Midbrain (tissue), 1 donor: Measurements from ENCODE around the gene TENM4.

Experiments
- DNase-seq: peaks from one replicate; lab custom pipeline; 2025; lab: John Stamatoyannopoulos, UW

Gene TENM4

DNA sequence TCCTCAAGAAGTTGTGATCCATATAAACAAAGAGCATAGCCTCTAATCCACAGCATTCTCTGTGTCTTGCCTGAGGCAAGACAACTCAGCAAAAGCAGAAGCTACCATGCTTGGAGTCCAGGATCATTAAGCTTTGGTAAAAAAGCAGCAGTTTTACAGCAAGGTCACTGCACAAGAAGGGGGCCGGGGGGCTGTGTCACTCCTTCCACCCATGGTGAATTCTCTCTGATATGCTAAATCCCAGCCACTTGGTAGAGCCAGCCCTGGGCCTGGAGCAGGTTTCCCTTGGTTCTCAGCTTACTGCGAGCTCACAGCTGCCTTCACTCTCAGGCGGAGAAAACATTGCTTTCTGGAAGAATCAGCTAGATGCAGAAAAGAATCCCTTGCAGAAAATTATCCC, 144.7 kb downstream of the TENM4 start:
- DNase-seq = no peak

DNA sequence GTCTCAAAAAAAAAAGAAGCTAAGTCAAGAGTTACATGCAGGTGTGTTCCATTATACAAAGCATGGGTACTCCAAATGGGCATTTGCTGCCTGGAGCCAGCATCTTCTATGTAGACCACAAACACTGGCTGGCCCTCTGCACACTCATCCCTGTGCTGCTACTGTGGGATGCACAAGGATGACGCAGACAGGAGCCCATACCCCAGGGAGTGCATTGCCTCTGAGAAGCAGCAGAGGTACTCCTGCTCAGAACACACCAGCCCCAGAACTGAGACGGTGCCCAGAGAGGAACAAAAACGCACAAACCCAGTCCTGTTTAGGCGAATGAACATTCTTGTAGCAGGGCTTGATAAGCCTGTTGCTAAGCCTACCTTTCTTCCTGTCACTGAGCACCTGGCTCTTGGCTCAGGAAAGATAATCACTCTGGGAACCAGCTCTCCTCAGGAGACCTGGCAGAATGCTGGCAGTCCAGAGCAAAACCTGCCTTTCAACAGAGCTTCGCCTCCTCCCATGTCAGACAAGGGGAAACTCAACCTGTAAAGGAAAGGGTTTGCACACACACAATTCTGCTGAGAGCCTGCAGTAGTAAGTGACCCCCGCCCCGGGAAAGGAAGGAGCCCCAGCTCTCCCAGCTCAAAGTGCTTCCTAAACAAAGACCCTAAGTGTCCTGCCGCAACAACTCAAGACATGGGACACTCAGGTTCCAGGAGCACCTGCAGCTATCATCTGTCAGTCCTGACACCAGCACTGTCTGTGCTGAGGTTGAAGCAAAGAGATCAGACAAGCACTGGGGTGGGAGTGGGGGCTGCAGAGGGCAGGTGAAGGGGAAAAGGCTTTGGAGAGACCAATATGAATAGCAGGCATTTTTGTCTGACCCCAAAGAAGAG, 145.7 kb downstream of the TENM4 start:
- no peak for DNase-seq

DNA sequence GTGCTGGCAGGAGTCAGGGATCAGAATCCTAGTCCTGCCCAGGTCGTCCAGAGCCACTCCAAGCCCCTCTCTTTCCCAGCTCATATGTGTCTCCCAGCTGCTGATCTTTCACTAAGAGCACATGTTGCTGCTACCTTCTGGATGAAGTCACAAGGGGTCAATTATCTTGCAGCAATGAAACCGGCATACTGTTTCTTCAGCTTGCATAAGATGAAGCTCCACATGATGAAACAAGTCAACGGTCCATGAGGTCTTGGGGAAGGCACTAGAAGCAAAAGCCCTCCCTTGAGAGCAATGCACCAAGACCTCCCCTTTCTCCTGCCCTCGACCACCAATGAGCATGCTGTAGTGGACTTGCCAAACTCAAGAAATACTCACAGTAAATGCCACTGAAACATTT, 148.9 kb downstream of the TENM4 start:
- no peak for DNase-seq

GRCh38 chr11:79290761-79291160, 150.1 kb downstream of the TENM4 start:
- no peak for DNase-seq

DNA sequence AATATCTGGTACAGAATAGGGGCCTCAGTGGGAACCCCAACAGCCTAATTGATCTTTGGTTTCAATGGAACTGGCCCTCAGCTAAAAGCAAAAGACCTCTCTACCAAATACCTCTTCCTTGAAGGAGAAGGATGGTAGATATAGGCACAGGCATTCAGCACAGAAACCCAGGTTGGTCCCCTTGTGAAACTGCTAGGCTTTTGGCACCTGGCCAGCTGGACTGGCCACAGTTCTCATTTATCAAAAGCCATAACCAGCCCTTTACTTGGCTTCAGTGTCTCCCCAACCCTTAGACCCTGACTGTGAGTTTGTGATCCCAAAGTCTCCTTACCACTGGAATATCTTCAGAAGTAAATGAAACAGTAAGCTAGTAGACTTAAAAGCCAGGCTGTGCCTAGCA, 152.9 kb downstream of the TENM4 start:
- no peak for DNase-seq

GRCh38 chr11:79285756-79286155, 155.1 kb downstream of the TENM4 start:
- no peak for DNase-seq

DNA sequence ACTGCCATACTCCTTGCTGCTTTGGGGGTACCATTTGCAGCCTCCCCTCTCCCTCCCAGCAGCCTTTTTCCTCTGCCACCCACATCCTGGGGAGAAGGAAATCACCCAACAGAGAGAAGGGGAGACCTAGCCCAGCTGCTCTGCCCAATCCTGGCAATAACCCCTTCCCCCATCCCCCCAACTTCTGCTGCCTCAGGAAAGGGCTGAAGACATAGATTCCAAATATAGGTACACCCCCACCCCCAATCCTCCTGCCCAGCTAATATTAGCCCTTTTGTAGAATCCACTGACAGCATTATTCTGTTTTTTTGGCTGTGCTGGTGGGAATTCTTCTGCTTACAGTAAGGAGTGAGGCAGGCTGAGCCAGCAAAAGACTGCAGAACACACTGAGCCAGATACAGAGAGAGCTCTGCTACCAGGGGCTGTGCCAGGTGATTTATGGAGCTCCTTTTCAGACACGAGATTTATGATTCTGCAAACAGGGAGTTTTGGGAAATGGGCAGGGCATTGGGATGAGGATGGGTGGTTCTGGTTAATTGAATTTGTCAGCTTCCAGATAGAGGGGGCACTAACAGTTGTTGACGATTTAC, 164.0 kb downstream of the TENM4 start:
- no peak for DNase-seq

DNA sequence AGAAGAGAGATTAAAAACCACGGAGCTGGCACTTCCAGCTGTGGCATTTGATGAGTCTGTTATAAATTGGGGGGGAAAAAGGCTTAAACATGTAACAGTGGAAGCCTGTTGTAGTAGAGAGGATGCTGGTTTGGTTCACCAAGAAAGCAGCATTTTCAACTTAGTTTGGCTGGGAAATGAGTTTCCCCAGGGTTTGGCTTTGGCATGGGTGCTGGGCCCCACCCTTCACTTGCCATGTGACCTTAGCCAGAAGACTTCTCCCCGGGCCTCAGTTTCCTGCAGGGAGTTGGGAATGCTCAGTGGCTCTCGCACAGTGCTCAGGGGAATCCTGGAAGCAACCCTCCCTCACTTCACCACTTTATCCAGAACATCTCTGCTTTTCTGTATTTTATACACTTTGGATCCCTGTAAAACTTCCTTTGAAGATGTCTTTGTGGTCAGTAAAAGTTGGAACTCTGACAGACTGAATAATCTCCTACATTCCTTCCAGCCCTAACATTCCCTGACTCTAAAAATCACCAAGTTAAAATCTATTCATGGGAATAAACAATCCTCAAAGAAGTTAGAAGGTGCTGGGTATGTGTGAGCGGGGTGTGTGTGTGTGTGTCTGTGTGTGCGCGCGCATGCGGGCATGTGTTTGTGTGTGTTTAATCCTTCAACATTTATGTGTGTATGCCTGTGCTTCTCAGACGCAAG, 166.0 kb downstream of the TENM4 start:
- DNase-seq = no peak

GRCh38 chr11:79273781-79274180, 167.0 kb downstream of the TENM4 start:
- DNase-seq = no peak

- DNase-seq = no peak
Observed at GRCh38 chr11:79269611-79270307, 171.1 kb downstream of the TENM4 start.

- DNase-seq = no peak
Observed at GRCh38 chr11:79266396-79266795, 174.4 kb downstream of the TENM4 start.

DNA sequence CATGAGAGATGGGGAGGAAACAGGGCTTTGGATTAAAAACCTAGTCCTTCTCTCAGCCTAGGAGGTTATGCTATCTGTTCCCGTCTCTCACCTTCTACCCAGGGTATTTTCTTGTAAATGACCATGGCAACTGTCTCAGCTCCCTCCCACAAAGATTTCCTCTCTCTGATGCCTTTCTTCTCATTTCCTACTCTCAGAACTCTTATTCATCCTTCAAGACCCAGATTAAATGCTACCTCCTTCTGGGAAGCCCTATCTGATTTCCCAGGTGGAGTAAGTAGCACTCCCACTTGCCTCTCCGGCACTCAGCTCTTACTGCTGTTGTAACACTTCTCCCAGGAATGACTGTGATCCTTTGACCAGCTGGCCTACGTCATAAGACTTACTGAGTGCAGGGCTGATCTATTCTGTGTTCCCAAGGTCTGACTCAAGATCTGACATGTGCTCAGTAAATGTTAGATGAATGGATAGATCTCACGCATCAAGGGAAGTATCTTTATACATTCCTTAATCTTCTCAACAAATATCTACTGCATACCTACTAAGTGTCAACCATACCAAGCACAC, 175.0 kb downstream of the TENM4 start:
- no peak for DNase-seq

- peak; percentile 20 for DNase-seq
Observed at GRCh38 chr11:79264284-79264683, 176.5 kb downstream of the TENM4 start.

- DNase-seq = no peak
Observed at GRCh38 chr11:79263001-79263400, 177.8 kb downstream of the TENM4 start.

DNA sequence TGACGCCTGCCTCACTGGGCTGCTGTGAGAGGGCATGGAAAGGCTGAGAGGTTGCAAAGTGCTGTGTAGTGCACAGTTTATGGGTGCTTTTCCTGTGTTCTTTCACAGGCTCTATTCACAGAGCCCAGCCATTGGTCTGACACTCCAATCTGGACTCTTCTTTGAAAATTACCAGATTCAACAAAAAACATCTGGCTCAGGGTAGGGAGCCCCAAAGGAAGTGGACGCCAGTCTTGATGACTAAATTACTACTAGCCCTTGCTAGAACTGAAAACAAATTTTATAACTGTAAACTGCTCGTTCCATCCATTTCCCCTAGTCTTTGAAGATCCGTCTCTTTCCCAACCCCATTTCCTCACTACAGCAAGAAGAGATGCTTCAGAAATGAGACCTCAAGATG, 178.6 kb downstream of the TENM4 start:
- no peak for DNase-seq

DNA sequence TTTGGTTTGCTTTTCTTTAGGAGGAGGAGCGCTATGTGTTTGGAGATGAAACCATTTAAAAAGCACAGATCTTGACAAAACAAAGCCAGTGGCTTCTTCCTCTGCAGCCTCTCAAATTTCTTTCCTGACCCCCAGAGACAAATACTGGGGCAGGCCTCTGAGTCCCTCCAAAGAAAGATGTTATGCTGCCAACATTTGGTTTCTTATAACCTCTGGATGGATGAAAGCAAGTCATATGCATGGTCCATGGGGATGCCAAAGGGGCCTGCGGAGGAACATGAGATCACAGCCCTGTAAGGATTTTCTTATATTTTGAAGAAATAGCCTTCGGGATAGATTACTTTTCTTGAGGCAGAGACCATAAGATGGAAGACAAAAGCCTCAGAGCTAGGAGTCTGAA, 179.1 kb downstream of the TENM4 start:
- no peak for DNase-seq

- DNase-seq = no peak
Observed at GRCh38 chr11:79259800-79260199, 181.0 kb downstream of the TENM4 start.

DNA sequence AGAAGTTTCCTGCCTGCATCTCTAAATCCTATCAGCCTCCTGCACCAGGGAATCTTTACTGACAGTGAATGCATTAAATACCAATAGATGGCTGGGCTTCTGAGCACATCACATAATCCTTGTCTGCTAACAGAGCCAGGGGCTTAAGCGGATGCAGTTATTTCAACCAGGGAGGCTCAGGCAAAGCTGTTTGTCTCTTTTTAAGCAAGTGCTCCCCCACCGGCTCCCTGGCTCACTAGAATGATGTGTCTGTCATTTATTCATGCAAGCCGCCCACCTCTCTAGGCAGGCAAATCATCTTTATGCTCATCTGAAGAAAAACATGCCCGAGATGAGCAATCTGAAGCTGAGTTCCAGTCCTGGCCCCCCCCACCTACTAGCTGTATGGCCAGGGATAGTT, 182.3 kb downstream of the TENM4 start:
- no peak for DNase-seq

GRCh38 chr11:79255965-79256364, 184.9 kb downstream of the TENM4 start:
- DNase-seq = no peak

DNA sequence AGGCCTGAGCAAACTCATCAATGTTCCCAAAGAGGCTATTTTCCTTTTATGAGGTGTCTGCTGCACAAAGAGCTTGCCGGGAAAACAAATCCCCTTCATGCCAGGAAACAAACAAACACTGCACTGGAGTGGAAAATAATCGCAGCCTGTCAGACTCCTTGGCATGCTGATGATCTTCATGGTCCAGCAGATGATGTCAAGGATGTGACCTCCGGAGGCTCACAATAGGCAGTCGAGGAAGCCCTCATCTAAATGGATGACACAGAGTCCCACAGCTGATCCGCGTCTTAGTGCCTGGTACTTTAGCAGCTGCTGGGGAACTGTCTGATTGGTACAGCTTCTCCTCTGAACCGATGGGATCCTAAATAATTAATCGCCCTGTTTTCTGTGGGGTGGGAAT, 187.6 kb downstream of the TENM4 start:
- peak; percentile 91 for DNase-seq

- DNase-seq = no peak
Observed at GRCh38 chr11:79249295-79249993, 191.4 kb downstream of the TENM4 start.
